SK-N-SH (cell line): Measurements from ENCODE around the gene CD209. TPM values are rescaled to one million over a fixed set of nuclear protein-coding genes. Genes with fewer than 3 reads are reported as not detected.

Experiments
- CTCF ChIA-PET: fragments of 300-600, 350-600 bp; formaldehyde crosslinking; extraction: SDS; loops from one replicate; lab custom pipeline; 2021; lab: Yijun Ruan, JAX
- POLR2A ChIA-PET: fragments of 350-600 bp; sonication (Branson Sonifier 250); formaldehyde crosslinking; extraction: SDS; loops from one replicate; lab custom pipeline; 2020; ENCODE audit warnings: antibody characterized with exemption, inconsistent platforms; lab: Yijun Ruan, JAX
- DNase-seq: peaks from one replicate; pipeline ENCODE4 v3.0.0; 2012
- H2AFZ ChIP-seq: fragments of 200-600 bp; sonication (generic); 2 replicates; pipeline ENCODE4 v1.8.1; 2016; ENCODE audit warnings: antibody characterized with exemption, mild to moderate bottlenecking, low read depth
- H3F3A ChIP-seq: fragments of 200-600 bp; sonication (generic); replicated peaks from 2 replicates; pipeline ENCODE3; 2016; ENCODE audit warnings: antibody characterized with exemption, mild to moderate bottlenecking; ENCODE audit not compliant: insufficient read depth
- H3K27ac ChIP-seq, 2 experiments: fragments of 200-500 bp in 1 of 2; fragments of 200-600 bp in 1 of 2; sonication (Bioruptor generic) in 1 of 2; sonication (generic), shearing (Covaris generic) in 1 of 2; 2 replicates each; pipeline versions ENCODE4 v1.5.1 to v1.6.1; 2014 to 2016; ENCODE audit warnings: low read depth in 2 of 2, inconsistent platforms in 1 of 2, low read length in 1 of 2, mild to moderate bottlenecking in 1 of 2, mixed read lengths in 1 of 2
- H3K27me3 ChIP-seq: fragments of 200-600 bp; sonication (generic), shearing (Covaris generic); 2 replicates; pipeline ENCODE4 v1.6.1; 2016; ENCODE audit warnings: mixed run types; ENCODE audit not compliant: insufficient read depth
- H3K36me3 ChIP-seq, 2 experiments: fragments of 200-500 bp in 1 of 2; fragments of 200-600 bp in 1 of 2; sonication (Bioruptor generic) in 1 of 2; sonication (generic) in 1 of 2; replicated peaks in 1 of 2; 2 replicates each; pipeline versions ENCODE3 to v1.5.1; 2014 to 2016; ENCODE audit warnings: low read length in 1 of 2, mild to moderate bottlenecking in 1 of 2; ENCODE audit not compliant: insufficient read depth in 2 of 2, control insufficient read depth in 1 of 2
- H3K4me1 ChIP-seq, 2 experiments: fragments of 200-500 bp in 1 of 2; fragments of 200-600 bp in 1 of 2; sonication (Bioruptor generic) in 1 of 2; sonication (generic), shearing (Covaris generic) in 1 of 2; 2 replicates each; pipeline versions ENCODE4 v1.5.1 to v1.6.1; 2014 to 2016; ENCODE audit warnings: low read depth in 1 of 2, low read length in 1 of 2, mixed run types in 1 of 2; ENCODE audit not compliant: insufficient read depth in 2 of 2, control insufficient read depth in 1 of 2
- H3K4me2 ChIP-seq: fragments of 200-600 bp; sonication (generic), shearing (Covaris generic); 2 replicates; pipeline ENCODE4 v1.6.1; 2017; ENCODE audit warnings: mixed run types
- H3K4me3 ChIP-seq, 2 experiments: fragments of 200-500 bp in 1 of 2; fragments of 200-600 bp in 1 of 2; sonication (Bioruptor generic) in 1 of 2; sonication (generic), shearing (Covaris generic) in 1 of 2; 2 replicates each; pipeline versions ENCODE4 v1.5.1 to v1.8.1; 2014 to 2016; ENCODE audit warnings: low read depth in 2 of 2, inconsistent platforms in 1 of 2, low read length in 1 of 2, mild to moderate bottlenecking in 1 of 2, mixed read lengths in 1 of 2, moderate library complexity in 1 of 2
- H3K79me2 ChIP-seq: fragments of 200-600 bp; sonication (generic); 2 replicates; pipeline ENCODE4 v1.8.1; 2017; ENCODE audit warnings: mild to moderate bottlenecking; ENCODE audit not compliant: insufficient read depth
- H3K9ac ChIP-seq: fragments of 200-600 bp; sonication (generic); 2 replicates; pipeline ENCODE4 v1.6.1; 2017; ENCODE audit warnings: mixed run types
- H3K9me2 ChIP-seq: fragments of 200-600 bp; sonication (generic); 2 replicates; pipeline ENCODE4 v1.6.1; 2017; ENCODE audit warnings: mixed run types
- H3K9me3 ChIP-seq: fragments of 200-600 bp; sonication (generic); 2 replicates; pipeline ENCODE4 v1.6.1; 2017; ENCODE audit warnings: mixed run types, mild to moderate bottlenecking, moderate library complexity
- H4K20me1 ChIP-seq: fragments of 200-600 bp; sonication (generic); 2 replicates; pipeline ENCODE4 v1.6.1; 2017; ENCODE audit warnings: mild to moderate bottlenecking, mixed run types; ENCODE audit not compliant: insufficient read depth
- FOXJ3 ChIP-seq: sonication (generic); formaldehyde crosslinking; IDR thresholded peaks from 2 replicates; pipeline ENCODE4 v1.5.1; 2020; ENCODE audit warnings: mild to moderate bottlenecking, missing genetic modification reagents
- GABPA ChIP-seq: IDR thresholded peaks from 2 replicates; pipeline ENCODE4 v1.4.0; 2012; ENCODE audit warnings: low read depth, mild to moderate bottlenecking
- JUND ChIP-seq: IDR thresholded peaks from 2 replicates; pipeline ENCODE4 v1.4.0; 2012
- MEF2A ChIP-seq: IDR thresholded peaks from 2 replicates; pipeline ENCODE4 v1.4.0; 2012; ENCODE audit warnings: low read depth, borderline replicate concordance
- MXI1 ChIP-seq: IDR thresholded peaks from 2 replicates; pipeline ENCODE4 v1.6.1; 2012; ENCODE audit warnings: mild to moderate bottlenecking, low read depth, low read length, improper control_type of control experiment
- PBX3 ChIP-seq: IDR thresholded peaks from 2 replicates; pipeline ENCODE4; 2012
- POLR2AphosphoS5 ChIP-seq: IDR thresholded peaks from 2 replicates; pipeline ENCODE4 v1.6.1; 2012; ENCODE audit warnings: low read depth, low read length
- RAD21 ChIP-seq: IDR thresholded peaks from 2 replicates; pipeline ENCODE4 v1.6.1; 2012; ENCODE audit warnings: mild to moderate bottlenecking, low read length
- USF1 ChIP-seq: IDR thresholded peaks from 2 replicates; pipeline ENCODE4 v1.4.0; 2012; ENCODE audit warnings: low read depth, borderline replicate concordance
- USF2 ChIP-seq: fragments of 150-350 bp; IDR thresholded peaks from 2 replicates; pipeline ENCODE4 v1.6.1; 2017; ENCODE audit warnings: antibody characterized with exemption, low read length, low read depth, borderline replicate concordance
- WGBS: methylation state at CpG from one replicate; pipeline ENCODE4 v1.1.6; 2017; ENCODE audit warnings: low lambda C conversion rate; 5-methylcytosine and 5-hydroxymethylcytosine counted together
- polyA plus RNA-seq, 3 experiments: library from polyadenylated mRNA; depleted of rRNA; stranded (reverse); fragments of >200 nt; gene quantifications; 2 replicates each; pipeline ENCODE4 v1.2.3, GENCODE V29; 2012

The CD209 gene
- polyA plus RNA-seq, 1 of the 3 experiments (the other 2 are of a cell fraction), result not detected

DNA sequence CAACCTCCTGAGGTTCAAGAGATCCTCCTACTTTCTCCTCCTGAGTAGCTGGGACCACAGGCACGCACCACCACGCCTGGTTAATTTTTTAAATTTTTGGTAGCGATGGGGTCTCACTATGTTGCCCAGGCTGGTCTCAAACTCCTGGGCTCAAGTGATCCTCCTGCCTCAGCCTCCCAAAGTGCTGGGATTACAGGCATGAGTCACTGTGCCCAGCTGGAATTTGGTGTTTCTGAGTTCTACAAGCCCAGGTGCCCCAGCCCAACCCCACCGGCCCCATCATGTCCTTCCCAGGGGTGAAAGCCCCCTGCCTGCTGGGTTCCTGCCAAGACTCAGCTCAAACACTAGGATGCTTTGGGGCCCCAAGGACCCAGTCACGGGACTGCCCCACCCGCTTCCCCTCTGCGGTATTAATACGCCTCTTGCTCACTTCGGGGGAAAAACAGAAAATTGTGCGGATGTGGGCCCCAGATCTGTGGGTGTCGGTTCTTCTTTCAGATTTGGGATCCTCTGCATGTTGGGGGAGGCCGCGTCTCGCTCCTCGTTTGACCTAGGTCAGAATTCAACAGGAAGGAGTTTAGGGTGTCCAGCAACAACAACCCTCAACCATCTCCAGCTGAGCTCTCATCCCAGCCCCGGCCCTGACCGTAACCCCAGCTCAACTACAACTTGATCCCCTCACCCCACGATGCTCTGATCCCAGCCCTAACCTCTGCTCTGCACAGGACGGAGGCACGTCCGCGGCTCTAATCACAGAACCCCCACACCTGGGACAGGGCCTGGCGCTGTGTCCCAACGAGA, 41.7 kb downstream of the CD209 start (continued):
- no peak for TF ChIP-seq PBX3
- TF ChIP-seq GABPA, result no peak
- no peak for TF ChIP-seq RAD21
- no peak for TF ChIP-seq USF1
- no peak for TF ChIP-seq USF2
- no peak for TF ChIP-seq POLR2AphosphoS5

DNA sequence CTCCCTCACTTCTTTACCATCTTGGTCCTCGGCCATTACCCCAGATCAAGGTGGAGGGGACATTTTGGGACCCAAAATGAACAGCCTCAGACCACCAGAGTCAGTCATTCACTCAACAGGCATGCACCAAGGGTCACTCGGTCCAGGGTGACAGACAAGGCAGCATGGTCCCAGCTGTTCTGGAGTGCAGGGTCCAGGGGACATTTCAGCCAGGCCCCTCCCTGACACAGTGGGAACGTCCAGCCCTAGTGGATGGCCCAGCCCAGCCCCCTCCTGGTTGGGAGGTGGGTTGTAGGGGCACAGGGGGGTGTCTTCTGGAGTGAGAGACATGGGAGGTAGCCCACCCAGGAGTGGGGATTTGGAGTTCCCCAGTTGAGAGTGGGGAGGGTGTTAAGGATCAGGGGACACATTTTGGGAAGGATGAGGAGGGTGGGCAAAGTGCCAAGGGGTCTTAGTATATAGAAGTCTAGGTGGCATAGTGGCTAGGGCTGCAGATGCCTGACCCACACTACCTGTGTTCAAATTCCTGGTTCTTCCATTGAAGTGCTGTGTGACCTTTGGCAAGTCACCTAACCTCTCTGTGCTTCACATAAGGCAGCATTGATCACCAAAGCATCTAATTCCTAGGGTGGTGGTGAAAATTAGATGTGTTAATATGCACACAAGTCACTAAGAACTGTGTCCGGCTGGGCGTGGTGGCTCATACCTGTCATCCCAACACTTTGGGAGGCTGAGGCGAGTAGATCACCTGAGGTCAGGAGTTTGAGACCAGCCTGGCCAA, 42.9 kb downstream of the CD209 start:
- H3K27ac ChIP-seq, result no peak overlapping the region
- H3K4me2 ChIP-seq, result no peak overlapping the region
- H3K9me3 ChIP-seq, result no peaks in the 10 kb centered on the region
- 29% methylated on average over 6 of the region's 6 CpGs for WGBS
- TF ChIP-seq USF2, result no peak
- no peak for TF ChIP-seq FOXJ3 (CRISPR knock-in tag)
- no peak for TF ChIP-seq MEF2A
- H3K4me1 ChIP-seq, result no peaks in the 10 kb centered on the region
- no peak overlapping the region for H3K4me3 ChIP-seq
- DNase-seq, result no peak
- H3K79me2 ChIP-seq, result no peaks in the 10 kb centered on the region
- peaks cover 63% of the 10 kb centered on the region for H3K27me3 ChIP-seq
- CTCF ChIA-PET, result interaction anchor here (0.8 kb wide), 1 partner anchor 24 kb away, joined by 4 read pairs; the partner anchor contains the start of gene TRAPPC5
- no peak overlapping the region for H3K9ac ChIP-seq
- no peaks in the 10 kb centered on the region for H3K9me2 ChIP-seq
- H4K20me1 ChIP-seq, result no peaks in the 10 kb centered on the region
- no peaks in the 10 kb centered on the region for H3K36me3 ChIP-seq
- POLR2A ChIA-PET, result no interaction called here
- H2AFZ ChIP-seq, result no peak overlapping the region
- H3F3A ChIP-seq, result no peaks in the 10 kb centered on the region

GRCh38 chr19:7703332-7703731, 44.0 kb downstream of the CD209 start:
- no peaks in the 10 kb centered on the region for H4K20me1 ChIP-seq
- no peaks in the 10 kb centered on the region for H3K9me2 ChIP-seq
- DNase-seq, result no peak
- WGBS, result 20% methylated on average over 8 of the region's 8 CpGs
- H3K4me1 ChIP-seq, result no peaks in the 10 kb centered on the region
- CTCF ChIA-PET, result no interaction called here
- H3K9me3 ChIP-seq, result no peaks in the 10 kb centered on the region
- no peaks in the 10 kb centered on the region for H3K79me2 ChIP-seq
- TF ChIP-seq JUND (no peak), MXI1 (no peak), PBX3 (peak; percentile 27; the same call in 1 of the 2 replicates)
- TF ChIP-seq, all 33 proteins: peak for 1
- no peak overlapping the region for H3K9ac ChIP-seq
- H3K27me3 ChIP-seq, result peaks cover 69% of the 10 kb centered on the region
- H3K27ac ChIP-seq, result no peak overlapping the region
- H3F3A ChIP-seq, result no peaks in the 10 kb centered on the region
- H3K36me3 ChIP-seq, result no peaks in the 10 kb centered on the region
- H3K4me3 ChIP-seq, result no peak overlapping the region
- H2AFZ ChIP-seq, result no peak overlapping the region
- no peak overlapping the region for H3K4me2 ChIP-seq
- POLR2A ChIA-PET, result no interaction called here
